NCI-H526 treated with DMSO at 0.1 percent for 48 hours (cell line): ENCODE measurements around the gene NTM.

Experiments
- DNase-seq: peaks from one replicate; lab custom pipeline; 2025; lab: John Stamatoyannopoulos, UW

Gene NTM

GRCh38 chr11:131917634-131918384, 547.4 kb downstream of the NTM start:
- DNase-seq, result no peak

GRCh38 chr11:131918663-131919062, 548.2 kb downstream of the NTM start:
- no peak for DNase-seq

GRCh38 chr11:131922220-131922619, 551.8 kb downstream of the NTM start:
- no peak for DNase-seq

GRCh38 chr11:131923309-131923708, 552.9 kb downstream of the NTM start:
- no peak for DNase-seq

GRCh38 chr11:131924001-131924400, 553.6 kb downstream of the NTM start:
- no peak for DNase-seq

GRCh38 chr11:131924457-131925201, 554.2 kb downstream of the NTM start:
- no peak for DNase-seq

GRCh38 chr11:131925829-131926228, 555.4 kb downstream of the NTM start:
- no peak for DNase-seq

GRCh38 chr11:131928992-131929391, 558.6 kb downstream of the NTM start:
- DNase-seq, result no peak

- no peak for DNase-seq
Observed at GRCh38 chr11:131932584-131933325, 562.3 kb downstream of the NTM start.

GRCh38 chr11:131934006-131934405, 563.6 kb downstream of the NTM start:
- DNase-seq, result no peak

- DNase-seq, result no peak
Observed at GRCh38 chr11:131938351-131938751, 567.9 kb downstream of the NTM start.

GRCh38 chr11:131940126-131940525, 569.7 kb downstream of the NTM start:
- DNase-seq, result no peak

GRCh38 chr11:131942878-131943277, 572.5 kb downstream of the NTM start:
- no peak for DNase-seq

- DNase-seq, result no peak
Observed at GRCh38 chr11:131943295-131943694, 572.9 kb downstream of the NTM start.

GRCh38 chr11:131944736-131945135, 574.3 kb downstream of the NTM start:
- no peak for DNase-seq

- DNase-seq, result no peak
Observed at GRCh38 chr11:131945706-131946105, 575.3 kb downstream of the NTM start.

- no peak for DNase-seq
Observed at GRCh38 chr11:131947511-131947910, 577.1 kb downstream of the NTM start.

GRCh38 chr11:131951121-131951520, 580.7 kb downstream of the NTM start:
- no peak for DNase-seq

GRCh38 chr11:131954146-131954545, 583.7 kb downstream of the NTM start:
- DNase-seq, result no peak

- DNase-seq, result no peak
Observed at GRCh38 chr11:131955904-131956303, 585.5 kb downstream of the NTM start.

GRCh38 chr11:131957201-131957600, 586.8 kb downstream of the NTM start:
- DNase-seq, result no peak

- no peak for DNase-seq
Observed at GRCh38 chr11:131957875-131958274, 587.5 kb downstream of the NTM start.

- no peak for DNase-seq
Observed at GRCh38 chr11:131962818-131963217, 592.4 kb downstream of the NTM start.
